Gastrocnemius medialis (tissue), 4 donors: ENCODE results near the gene MYH3. TPM values are rescaled to one million over a fixed set of nuclear protein-coding genes. Genes with fewer than 3 reads are reported as not detected.

Source experiments
- ATAC-seq, 2 donors: fragments of 150-250 bp; one replicate each; pipeline ENCODE4 v1.9.1; 2016
- DNase-seq, 2 donors: peaks; one replicate each; pipeline ENCODE4 v3.0.0-alpha.2; 2019
- H3K27ac ChIP-seq, 4 donors: fragments of 200-600 bp; sonication (generic); 1 replicate in 1 of 4; 2 replicates in 3 of 4; pipeline ENCODE4 v1.5.1; 2016 to 2018; ENCODE audit warnings: mild to moderate bottlenecking in 2 of 4, moderate library complexity in 1 of 4
- H3K27me3 ChIP-seq, 3 donors: fragments of 200-600 bp; sonication (generic) in 2 of 3; 1 replicate in 1 of 3; 2 replicates in 2 of 3; pipeline versions ENCODE4 v1.5.1 to v1.6.0; 2016 to 2019; ENCODE audit warnings: mild to moderate bottlenecking in 1 of 3, moderate library complexity in 1 of 3
- H3K36me3 ChIP-seq, 2 donors: fragments of 200-600 bp; sonication (generic) in 1 of 2; one replicate each; pipeline ENCODE4 v1.5.1; 2017 to 2018
- H3K4me1 ChIP-seq, 2 donors: fragments of 200-600 bp; sonication (generic) in 1 of 2; one replicate each; pipeline ENCODE4 v1.5.1; 2016 to 2017; ENCODE audit warnings: mild to moderate bottlenecking in 2 of 2
- H3K4me3 ChIP-seq, 4 donors: fragments of 200-600 bp; sonication (generic) in 3 of 4; 1 replicate in 1 of 4; 2 replicates in 3 of 4; pipeline ENCODE4 v1.5.1; 2016 to 2019; ENCODE audit warnings: mild to moderate bottlenecking in 2 of 4
- H3K9me3 ChIP-seq, 3 donors: fragments of 200-600 bp; sonication (generic) in 2 of 3; 1 replicate in 1 of 3; 2 replicates in 2 of 3; pipeline ENCODE4 v1.5.1; 2016 to 2019
- CTCF ChIP-seq, 5 experiments: fragments of 450-650 bp in 3 of 5; fragments of 200-600 bp in 2 of 5; sonication (generic) in 2 of 5; IDR thresholded peaks in 4 of 5; conservative IDR thresholded peaks in 1 of 5; 1 replicate in 4 of 5; 2 replicates in 1 of 5; pipeline ENCODE4 v1.5.1; 2016 to 2019; ENCODE audit warnings: antibody characterized with exemption in 5 of 5, mild to moderate bottlenecking in 3 of 5, moderate library complexity in 3 of 5
- POLR2A ChIP-seq, 2 donors: fragments of 450-650 bp; IDR thresholded peaks; one replicate each; pipeline ENCODE4 v1.6.1; 2017; ENCODE audit warnings: antibody characterized with exemption in 2 of 2, mild to moderate bottlenecking in 2 of 2, moderate library complexity in 2 of 2
- in situ Hi-C, 4 donors: fragments of 200-750 bp; cut with MboI; loops; one replicate each; pipeline versions ENCODE4 v1.15.0 to v1.8.0; 2017; ENCODE audit warnings: low sequenced_read_pairs in 4 of 4
- intact Hi-C: fragments of 100-400 bp; cut with DNase I; formaldehyde crosslinking; loops from one replicate; pipeline ENCODE4 v1.15.1; 2023; ENCODE audit warnings: low total_unique reads
- total RNA-seq, 4 donors: library from RNA; depleted of rRNA; stranded (reverse); fragments of >200 nt; gene quantifications; one replicate each; pipeline versions ENCODE4 v1.1.0 to v1.2.3, GENCODE V29; 2016

The MYH3 gene
- total RNA-seq, 4 donors from 2014 or later, result 1.5 to 17.6 (median 5.3) TPM

DNA sequence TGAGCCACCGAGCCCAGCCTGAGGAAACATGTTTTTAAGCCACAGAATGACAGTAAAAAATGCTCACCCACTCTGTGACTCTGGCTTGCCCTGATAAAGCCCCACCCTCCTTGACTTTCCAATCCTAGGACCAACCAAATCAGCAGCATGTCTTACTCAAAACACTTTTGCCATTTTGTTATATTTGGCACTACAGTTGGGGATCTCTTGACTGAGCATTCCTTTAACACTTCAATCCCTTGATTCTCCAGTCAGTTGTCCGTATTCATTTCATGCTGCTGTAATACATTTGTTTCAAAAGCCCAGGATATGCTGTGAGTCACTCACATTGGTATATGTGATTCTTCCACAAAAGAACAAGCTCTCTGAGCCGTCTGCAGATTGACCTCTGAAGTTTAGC lies 8.2 kb downstream of the MYH3 start:
- ATAC-seq, result no peak
- intact Hi-C loops, result no loop called here
- H3K4me3 ChIP-seq, result no peak overlapping the region

GRCh38 chr17:10648381-10648780 lies 8.7 kb downstream of the MYH3 start:
- H3K9me3 ChIP-seq, result no peaks in the 10 kb centered on the region
- H3K36me3 ChIP-seq, result peaks cover 0 to 12% of the 10 kb centered on the region in 2 donors
- ATAC-seq (no peak), DNase-seq (no peak)
- in situ Hi-C loops, result loop anchor here (5.0 to 25.0 kb wide), 3 partner anchors 189 to 199 kb away; partner anchors contain the start of gene PIRT (in 1 of the 4)
- H3K4me3 ChIP-seq, result no peak overlapping the region
- intact Hi-C loops, result no loop called here
- no peaks in the 10 kb centered on the region for H3K4me1 ChIP-seq
- H3K27me3 ChIP-seq, result no peaks in the 10 kb centered on the region
- no peak overlapping the region for H3K27ac ChIP-seq
- TF ChIP-seq CTCF (IDR thresholded peaks at IDR 0.05 in 4 of 5, conservative IDR thresholded peaks at IDR 0.05 in 1 of 5), result no peak

More for the DNA sequence above, 8.2 kb downstream of the MYH3 start:
- Histone ChIP-seq H3K27me3 (no peaks in the 10 kb centered on the region), H3K9me3 (no peaks in the 10 kb centered on the region), H3K27ac (no peak overlapping the region), H3K36me3 (peaks cover 0 to 12% of the 10 kb centered on the region in 2 donors), H3K4me1 (no peaks in the 10 kb centered on the region)
- no peak for DNase-seq
- TF ChIP-seq CTCF (IDR thresholded peaks at IDR 0.05 in 4 of 5, conservative IDR thresholded peaks at IDR 0.05 in 1 of 5), result no peak
- TF ChIP-seq POLR2A (IDR thresholded peaks at IDR 0.05), result no peak
- in situ Hi-C loops, result loop anchor here (5.0 to 25.0 kb wide), 3 partner anchors 188 to 198 kb away; partner anchors contain the start of gene PIRT (in 1 of the 4)

DNA sequence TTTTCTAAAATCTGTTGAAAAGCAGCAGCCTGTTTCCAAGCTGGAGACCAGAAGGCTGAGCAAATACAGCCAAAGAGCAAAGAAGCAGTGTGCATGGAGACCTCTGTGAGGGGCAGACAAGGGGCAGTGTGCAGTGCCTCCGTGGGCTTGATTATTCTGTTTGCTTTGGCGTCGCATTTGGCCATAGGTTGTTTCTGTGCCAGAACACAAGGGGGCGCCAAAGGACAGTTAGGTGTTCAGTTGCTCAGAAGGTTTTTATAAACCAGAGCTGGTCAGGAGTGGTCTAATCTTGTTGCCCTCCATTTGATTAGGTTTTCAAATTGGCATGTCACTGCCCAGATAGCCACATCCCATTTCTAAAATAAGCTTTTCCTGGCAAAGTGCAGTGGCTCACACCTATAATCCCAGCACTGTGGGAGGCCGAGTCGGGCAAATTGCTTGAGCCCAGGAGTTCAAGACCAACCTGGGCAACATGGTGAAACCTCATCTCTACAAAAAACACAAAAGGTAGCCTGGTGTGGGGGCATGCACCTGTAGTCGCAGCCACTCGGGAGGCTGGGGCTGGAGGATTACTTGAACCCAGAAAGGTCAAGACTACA lies 10.6 kb downstream of the MYH3 start:
- Histone ChIP-seq H3K36me3 (peaks cover 0 to 28% of the 10 kb centered on the region in 2 donors), H3K9me3 (no peaks in the 10 kb centered on the region), H3K27me3 (no peaks in the 10 kb centered on the region), H3K4me3 (no peak overlapping the region), H3K4me1 (no peaks in the 10 kb centered on the region), H3K27ac (no peak overlapping the region)
- ATAC-seq (peak; percentile 66 to 80), DNase-seq (peak; percentile 38 to 54)
- TF ChIP-seq CTCF (IDR thresholded peaks at IDR 0.05 in 4 of 5, conservative IDR thresholded peaks at IDR 0.05 in 1 of 5), result peak; percentile 60 to 86 (median 75)
- TF ChIP-seq POLR2A (IDR thresholded peaks at IDR 0.05), result no peak
- in situ Hi-C loops (loop anchor here (5.0 to 25.0 kb wide), 3 partner anchors 191 to 201 kb away; partner anchors contain the start of gene PIRT (in 1 of the 4)), intact Hi-C loops (loop anchor here (1.0 kb wide), 1 partner anchor 199 kb away; no protein-coding TSS in a partner anchor)

GRCh38 chr17:10640475-10640874 lies 16.6 kb downstream of the MYH3 start:
- intact Hi-C loops, result no loop called here
- no peak overlapping the region for H3K4me3 ChIP-seq
- no peaks in the 10 kb centered on the region for H3K27me3 ChIP-seq
- in situ Hi-C loops, result loop anchor here in 3 of 4 donors (10.0 to 25.0 kb wide), 2 partner anchors 197 to 204 kb away; partner anchors contain the start of gene PIRT (in 1 of the 3)
- TF ChIP-seq CTCF (IDR thresholded peaks at IDR 0.05 in 4 of 5, conservative IDR thresholded peaks at IDR 0.05 in 1 of 5) (no peak), POLR2A (IDR thresholded peaks at IDR 0.05) (no peak)
- H3K9me3 ChIP-seq, result no peaks in the 10 kb centered on the region
- peak in 1 of 2 donors; percentile 64 for ATAC-seq
- no peak for DNase-seq
- H3K4me1 ChIP-seq, result no peaks in the 10 kb centered on the region
- peaks cover 0 to 63% of the 10 kb centered on the region in 2 donors for H3K36me3 ChIP-seq
- no peak overlapping the region for H3K27ac ChIP-seq
